Dermis microvascular lymphatic vessel endothelial cell (primary cell): Measurements from ENCODE around the gene LIPT2. TPM values are rescaled to one million over a fixed set of nuclear protein-coding genes. Genes with fewer than 3 reads are reported as not detected.

ENCODE experiments used
- total RNA-seq: library from RNA; depleted of rRNA; stranded (reverse); fragments of >200 nt; gene quantifications from 2 replicates; pipeline ENCODE4 v1.2.1, GENCODE V29; 2014

The LIPT2 gene
- total RNA-seq, 1 donor from 2014 or later = 4.5 TPM

Other genes starting within 250 kb of the LIPT2 start
- 48.3 and 77.2 TPM in 2 replicates for gene P4HA3, start 182.1 kb downstream of the LIPT2 start, total RNA-seq
- 36.6 and 55.6 TPM in 2 replicates for gene PGM2L1, start 95.3 kb downstream of the LIPT2 start, total RNA-seq
- 0.51 and 1.0 TPM in 2 replicates for gene KCNE3, start 26.2 kb downstream of the LIPT2 start, total RNA-seq
- 8.6 and 9.1 TPM in 2 replicates for gene POLD3, start 98.9 kb upstream of the LIPT2 start, total RNA-seq
- gene CHRDL2, start 237.7 kb upstream of the LIPT2 start, total RNA-seq = 0.26 and 0.63 TPM in 2 replicates